HepG2 (cell line): ENCODE data around the gene LEMD1.

Source experiments
- ATM ChIP-seq: fragments of 450-650 bp; IDR thresholded peaks from 2 replicates; pipeline ENCODE4 v1.7.1; 2017; ENCODE audit warnings: mild to moderate bottlenecking, borderline replicate concordance
- CEBPB ChIP-seq: IDR thresholded peaks from 2 replicates; pipeline ENCODE4 v1.6.1; 2011; ENCODE audit warnings: low read depth, low read length, improper control_type of control experiment, borderline replicate concordance
- CTCF ChIP-seq: sonication (generic); formaldehyde crosslinking; IDR thresholded peaks from 2 replicates; pipeline ENCODE4 v1.5.0; 2020; ENCODE audit warnings: mild to moderate bottlenecking, missing genetic modification reagents, moderate library complexity
- HCFC1 ChIP-seq: fragments of 150-350 bp; IDR thresholded peaks from 2 replicates; pipeline ENCODE4 v1.6.1; 2014; ENCODE audit warnings: low read depth, low read length
- ZHX1 ChIP-seq: sonication (generic); formaldehyde crosslinking; IDR thresholded peaks from 2 replicates; pipeline ENCODE4 v1.8.1; 2022; ENCODE audit warnings: low read depth, mild to moderate bottlenecking, missing genetic modification reagents
- ZNF124 ChIP-seq: sonication (generic); formaldehyde crosslinking; IDR thresholded peaks from 2 replicates; pipeline ENCODE4 v1.4.0; 2020; ENCODE audit warnings: missing genetic modification reagents
- ZNF44 ChIP-seq: sonication (generic); formaldehyde crosslinking; IDR thresholded peaks from 2 replicates; pipeline ENCODE4 v1.5.1; 2020; ENCODE audit warnings: mild to moderate bottlenecking, missing genetic modification reagents
- TF ChIP-seq, protein P1 (sequence below): sonication (generic); formaldehyde crosslinking; IDR thresholded peaks from 2 replicates; pipeline ENCODE4 v1.4.0; 2020; ENCODE audit warnings: missing genetic modification reagents, borderline replicate concordance
- TF ChIP-seq, protein P2 (sequence below): IDR thresholded peaks from 2 replicates; pipeline ENCODE4 v1.6.1; 2012; ENCODE audit warnings: inconsistent platforms

- no peak for TF ChIP-seq CTCF (CRISPR knock-in tag)
- TF ChIP-seq, protein P1, sequence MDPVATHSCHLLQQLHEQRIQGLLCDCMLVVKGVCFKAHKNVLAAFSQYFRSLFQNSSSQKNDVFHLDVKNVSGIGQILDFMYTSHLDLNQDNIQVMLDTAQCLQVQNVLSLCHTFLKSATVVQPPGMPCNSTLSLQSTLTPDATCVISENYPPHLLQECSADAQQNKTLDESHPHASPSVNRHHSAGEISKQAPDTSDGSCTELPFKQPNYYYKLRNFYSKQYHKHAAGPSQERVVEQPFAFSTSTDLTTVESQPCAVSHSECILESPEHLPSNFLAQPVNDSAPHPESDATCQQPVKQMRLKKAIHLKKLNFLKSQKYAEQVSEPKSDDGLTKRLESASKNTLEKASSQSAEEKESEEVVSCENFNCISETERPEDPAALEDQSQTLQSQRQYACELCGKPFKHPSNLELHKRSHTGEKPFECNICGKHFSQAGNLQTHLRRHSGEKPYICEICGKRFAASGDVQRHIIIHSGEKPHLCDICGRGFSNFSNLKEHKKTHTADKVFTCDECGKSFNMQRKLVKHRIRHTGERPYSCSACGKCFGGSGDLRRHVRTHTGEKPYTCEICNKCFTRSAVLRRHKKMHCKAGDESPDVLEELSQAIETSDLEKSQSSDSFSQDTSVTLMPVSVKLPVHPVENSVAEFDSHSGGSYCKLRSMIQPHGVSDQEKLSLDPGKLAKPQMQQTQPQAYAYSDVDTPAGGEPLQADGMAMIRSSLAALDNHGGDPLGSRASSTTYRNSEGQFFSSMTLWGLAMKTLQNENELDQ (CRISPR knock-in tag), result no peak
- TF ChIP-seq, protein P2, sequence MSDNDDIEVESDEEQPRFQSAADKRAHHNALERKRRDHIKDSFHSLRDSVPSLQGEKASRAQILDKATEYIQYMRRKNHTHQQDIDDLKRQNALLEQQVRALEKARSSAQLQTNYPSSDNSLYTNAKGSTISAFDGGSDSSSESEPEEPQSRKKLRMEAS, result no peak
- no peak for TF ChIP-seq ZHX1
- TF ChIP-seq HCFC1, result no peak
- TF ChIP-seq ZNF44 (CRISPR knock-in tag), result no peak
- no peak for TF ChIP-seq CEBPB
- TF ChIP-seq ZNF124, result no peak
- TF ChIP-seq ATM, result no peak
Observed at GRCh38 chr1:205441716-205442050, 19.8 kb upstream of the LEMD1 start.
